HG03139 (cell line): Measurements from ENCODE around the gene BCO2.

ENCODE experiments used
- ATAC-seq: cut with Tn5 transposase; IDR thresholded peaks from one replicate; pipeline ENCODE4 v1.9.1; 2021; ENCODE audit not compliant: unreplicated experiment

Gene BCO2

GRCh38 chr11:112241486-112241885, 66.2 kb downstream of the BCO2 start:
- ATAC-seq = no peak

- no peak for ATAC-seq
Observed at GRCh38 chr11:112247201-112247600, 71.9 kb downstream of the BCO2 start.

GRCh38 chr11:112248201-112248600, 72.9 kb downstream of the BCO2 start:
- ATAC-seq = no peak

- no peak for ATAC-seq
Observed at GRCh38 chr11:112249871-112250610, 74.7 kb downstream of the BCO2 start.

- ATAC-seq = no peak
Observed at GRCh38 chr11:112253605-112254242, 78.4 kb downstream of the BCO2 start.

- ATAC-seq = no peak
Observed at GRCh38 chr11:112255067-112255720, 79.9 kb downstream of the BCO2 start.

GRCh38 chr11:112260490-112260889, 85.2 kb downstream of the BCO2 start, which contains the start of gene PLET1:
Gene PLET1, minus strand, starts transcription at chr11:112260860. Its CDS starts 271 bp downstream, at chr11:112260589.
- no peak for ATAC-seq

GRCh38 chr11:112265659-112266409, 90.5 kb downstream of the BCO2 start:
- no peak for ATAC-seq

- no peak for ATAC-seq
Observed at GRCh38 chr11:112266410-112266778, 91.1 kb downstream of the BCO2 start.

- no peak for ATAC-seq
Observed at GRCh38 chr11:112267188-112267591, 91.9 kb downstream of the BCO2 start.

GRCh38 chr11:112268406-112268805, 93.1 kb downstream of the BCO2 start:
- no peak for ATAC-seq
